NCI-H1694 (cell line): Measurements from ENCODE around the gene CAMK4.
"Not testable (repeated sequence)": the region's sequence is repeated elsewhere in the genome, so short reads cannot be mapped to it uniquely, and the experiment has no call there.

ENCODE experiments used
- DNase-seq: peaks from one replicate; lab custom pipeline; 2025; lab: John Stamatoyannopoulos, UW

The CAMK4 gene

DNA sequence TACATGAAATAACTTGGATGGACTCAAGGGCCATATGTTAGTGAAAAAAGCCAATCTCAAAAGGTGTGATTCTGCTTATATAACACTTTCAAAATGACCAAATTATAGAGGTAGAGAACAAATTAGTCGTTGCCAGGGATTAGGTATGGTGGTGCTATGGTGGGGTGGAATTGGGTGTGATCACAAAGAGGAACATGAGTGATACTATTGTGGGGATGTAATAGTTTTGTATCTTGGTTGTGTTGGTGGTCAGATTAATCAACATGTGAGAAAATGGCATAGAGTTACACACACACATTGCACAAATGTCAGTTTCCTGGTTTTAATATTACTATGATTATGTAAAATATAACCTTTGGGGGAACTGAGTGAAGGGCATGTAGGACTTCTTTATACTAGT lies 31.9 kb downstream of the CAMK4 start:
- no peak for DNase-seq

DNA sequence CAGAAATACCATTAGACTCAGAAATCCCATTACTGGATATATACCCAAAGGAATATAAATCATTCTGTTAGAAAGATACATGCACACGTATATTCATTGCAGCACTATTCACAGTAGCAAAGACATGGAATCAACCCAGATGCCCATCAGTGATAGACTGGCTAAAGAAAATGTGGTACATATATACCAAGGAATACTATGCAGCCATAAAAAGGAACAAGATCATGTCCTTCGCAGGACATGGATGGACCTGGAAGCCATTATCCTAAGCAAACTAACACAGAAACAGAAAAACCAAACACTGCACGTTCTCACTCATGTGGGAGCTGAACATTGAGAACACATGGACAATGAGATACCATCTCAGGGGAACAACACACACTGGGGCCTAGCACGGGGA lies 33.4 kb downstream of the CAMK4 start:
- not testable (repeated sequence) for DNase-seq

DNA sequence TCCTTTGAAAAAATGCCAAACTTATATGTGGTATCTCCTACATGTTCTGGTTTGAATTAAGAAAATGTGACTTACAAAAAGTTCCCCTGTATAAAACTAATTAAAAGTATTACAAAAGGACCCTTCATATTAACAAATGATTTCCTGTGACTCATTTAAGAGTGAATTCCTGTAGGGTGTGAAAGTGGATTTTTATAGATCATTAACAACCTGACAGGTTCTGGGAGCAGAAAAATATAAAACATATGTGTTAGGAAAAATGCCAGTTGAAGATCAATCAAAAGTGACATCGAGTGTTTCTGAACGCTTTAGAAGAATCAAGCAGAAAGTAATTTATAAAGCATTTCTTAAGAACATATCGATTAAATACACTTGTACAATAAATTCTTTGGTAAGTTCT lies 35.5 kb downstream of the CAMK4 start:
- DNase-seq: no peak

DNA sequence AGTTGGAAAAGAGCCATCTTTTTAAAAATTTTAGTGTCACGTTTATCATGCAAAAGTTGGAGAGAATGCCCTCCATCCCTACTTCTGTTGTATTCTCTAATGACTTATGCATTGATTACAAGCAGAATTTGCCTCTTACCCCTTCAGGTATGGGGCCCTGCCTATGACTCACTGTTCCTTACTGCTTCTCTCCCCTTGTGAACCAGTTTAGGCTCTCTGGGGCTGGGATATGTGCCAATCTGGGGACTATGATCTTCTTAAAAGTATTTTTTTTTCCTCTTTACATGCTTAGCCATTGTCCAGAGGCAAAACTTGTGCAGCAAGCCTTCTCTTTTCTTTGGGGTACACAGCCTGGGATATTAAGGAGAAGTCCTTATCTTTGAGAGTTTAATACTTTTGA lies 37.4 kb downstream of the CAMK4 start:
- no peak for DNase-seq

DNA sequence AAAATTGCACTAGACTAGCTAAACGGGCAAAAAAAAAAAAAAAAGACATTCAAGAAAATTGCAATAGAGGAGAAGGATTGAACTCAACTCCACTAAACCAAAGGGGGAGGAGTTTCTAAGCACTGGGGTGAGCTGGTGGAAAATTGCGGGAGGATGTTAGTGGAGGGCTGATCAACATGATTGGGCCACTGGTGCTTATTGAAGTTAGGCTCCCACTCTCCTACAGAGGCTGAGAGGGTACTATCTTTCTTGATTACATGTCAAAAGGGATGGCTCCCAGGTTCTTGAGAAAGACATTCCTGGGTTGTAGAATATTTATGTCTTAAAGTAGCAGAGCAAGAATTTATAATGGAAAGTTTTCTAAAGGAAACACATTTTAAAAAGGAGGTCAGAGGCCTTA lies 38.0 kb downstream of the CAMK4 start:
- no peak for DNase-seq

DNA sequence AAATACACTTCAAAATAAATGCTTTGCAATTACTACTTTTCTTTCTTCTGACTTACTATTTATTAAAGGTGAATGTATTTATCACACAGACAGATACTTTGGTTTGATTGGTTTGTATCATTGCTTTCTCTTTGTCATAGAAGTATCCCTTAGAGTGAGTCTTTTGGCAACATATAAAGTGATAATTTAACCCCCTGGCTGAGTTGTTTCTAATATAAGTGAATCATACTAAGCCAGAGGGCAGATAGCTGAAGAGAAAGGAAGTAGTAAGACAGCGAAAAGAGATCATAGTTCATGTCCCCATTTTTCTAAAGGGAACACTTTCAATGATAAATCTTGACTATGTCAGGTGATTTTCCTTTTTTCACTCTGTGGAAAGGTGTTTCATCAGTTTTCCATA lies 38.6 kb downstream of the CAMK4 start:
- no peak for DNase-seq

DNA sequence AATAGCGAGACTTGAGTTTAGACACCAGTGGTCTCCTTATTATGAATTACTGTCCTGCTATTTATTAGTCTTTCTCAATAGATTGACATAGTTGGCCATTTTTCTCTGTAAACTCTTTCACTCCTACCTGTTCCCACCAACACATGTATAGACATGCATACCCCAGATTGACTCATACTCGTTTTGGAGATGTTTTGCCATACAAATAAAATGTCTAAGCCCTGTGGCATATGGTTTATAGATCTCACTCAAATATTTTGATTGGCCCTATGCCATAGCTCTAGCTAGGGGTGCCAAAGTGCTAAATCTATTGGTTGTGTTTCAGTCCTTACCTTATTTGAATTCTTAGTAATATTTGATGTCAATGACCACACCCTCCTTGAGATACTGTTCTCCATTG lies 42.3 kb downstream of the CAMK4 start:
- DNase-seq: peak; percentile 65

DNA sequence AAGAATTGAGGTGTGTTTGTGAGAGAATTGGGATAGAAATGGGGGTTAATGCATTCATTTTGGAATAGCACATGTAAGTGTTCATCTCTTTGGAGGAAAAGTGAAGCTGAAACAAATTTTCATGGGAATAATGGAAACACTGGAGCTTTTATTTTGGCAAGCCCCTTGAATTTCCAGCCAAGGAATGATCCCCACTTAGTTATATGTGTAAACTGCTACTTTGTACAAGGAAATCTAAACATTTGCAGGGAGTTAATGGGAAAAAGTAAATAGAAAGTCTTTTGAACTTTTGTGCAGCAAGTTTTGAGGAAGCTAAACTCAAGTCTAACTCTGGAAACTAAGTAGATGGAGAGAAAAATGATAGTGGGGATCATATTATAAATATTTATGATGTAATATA lies 44.1 kb downstream of the CAMK4 start:
- no peak for DNase-seq

DNA sequence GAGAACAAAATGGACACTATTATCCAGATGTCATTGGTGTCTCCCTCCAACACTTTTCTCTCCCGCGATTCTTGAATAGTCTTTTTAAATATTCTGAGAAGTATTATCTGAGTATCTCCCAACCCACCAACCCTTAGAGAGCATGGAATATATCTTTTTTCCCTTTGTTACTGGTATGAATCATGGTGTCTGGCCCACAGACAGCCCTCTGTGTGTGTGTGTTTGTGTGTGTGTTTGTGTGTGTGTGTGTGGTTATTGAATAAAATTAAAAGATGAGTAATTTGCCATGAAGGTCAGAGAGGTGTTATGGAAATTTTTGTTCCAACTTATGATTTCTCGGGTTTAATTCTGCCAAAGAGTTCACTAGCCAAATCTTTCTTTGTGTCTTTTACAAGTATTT lies 47.7 kb downstream of the CAMK4 start:
- DNase-seq: no peak

DNA sequence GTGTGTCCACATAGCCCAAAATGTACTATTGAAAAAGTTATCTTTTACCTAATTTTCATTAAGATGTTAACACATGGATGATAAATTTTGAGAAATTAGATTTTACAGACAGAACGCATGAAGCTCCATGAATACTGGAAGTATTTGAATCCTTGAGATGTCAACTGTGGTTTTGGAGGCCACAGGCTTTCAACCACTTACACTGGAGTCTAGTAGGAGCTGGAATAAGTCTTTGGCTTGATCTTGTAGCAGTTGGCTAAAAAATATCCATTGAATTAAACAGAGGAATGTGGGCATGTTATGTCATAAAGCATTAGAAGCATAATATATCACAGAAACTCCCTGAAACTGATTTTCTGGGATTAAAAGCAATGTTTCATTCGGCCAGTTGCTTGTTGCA lies 52.9 kb downstream of the CAMK4 start:
- DNase-seq: no peak

DNA sequence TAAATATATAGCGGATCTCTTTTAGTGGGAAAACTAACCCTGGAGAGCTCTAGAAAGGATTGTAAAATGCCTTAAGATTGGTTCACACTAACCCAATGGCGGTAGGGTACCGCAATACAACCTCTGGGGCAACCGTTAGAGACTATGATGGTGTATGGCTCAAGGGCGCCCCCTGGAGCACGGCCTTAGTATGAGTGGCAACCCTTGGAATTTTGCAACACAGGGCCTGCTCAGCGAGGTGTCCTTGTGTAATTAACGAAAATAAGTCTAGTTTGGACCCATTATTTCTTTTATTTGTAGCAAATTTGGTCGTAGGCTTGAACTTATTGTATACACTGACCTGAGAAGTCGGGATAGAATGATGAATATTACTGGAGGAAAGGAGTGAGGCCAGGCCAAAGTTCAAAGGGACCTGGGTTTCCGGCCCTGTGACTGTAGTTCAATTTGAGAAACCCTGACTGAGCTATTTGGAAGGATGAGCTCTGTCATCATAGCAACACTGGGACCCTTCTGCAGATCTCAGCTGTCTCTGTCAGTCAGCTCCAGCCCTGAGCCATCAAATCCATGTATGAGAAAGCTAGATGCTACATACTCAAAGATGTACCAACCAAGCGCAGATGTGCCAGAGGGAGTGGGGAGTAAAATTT lies 54.8 kb downstream of the CAMK4 start:
- DNase-seq: peak; percentile 1

DNA sequence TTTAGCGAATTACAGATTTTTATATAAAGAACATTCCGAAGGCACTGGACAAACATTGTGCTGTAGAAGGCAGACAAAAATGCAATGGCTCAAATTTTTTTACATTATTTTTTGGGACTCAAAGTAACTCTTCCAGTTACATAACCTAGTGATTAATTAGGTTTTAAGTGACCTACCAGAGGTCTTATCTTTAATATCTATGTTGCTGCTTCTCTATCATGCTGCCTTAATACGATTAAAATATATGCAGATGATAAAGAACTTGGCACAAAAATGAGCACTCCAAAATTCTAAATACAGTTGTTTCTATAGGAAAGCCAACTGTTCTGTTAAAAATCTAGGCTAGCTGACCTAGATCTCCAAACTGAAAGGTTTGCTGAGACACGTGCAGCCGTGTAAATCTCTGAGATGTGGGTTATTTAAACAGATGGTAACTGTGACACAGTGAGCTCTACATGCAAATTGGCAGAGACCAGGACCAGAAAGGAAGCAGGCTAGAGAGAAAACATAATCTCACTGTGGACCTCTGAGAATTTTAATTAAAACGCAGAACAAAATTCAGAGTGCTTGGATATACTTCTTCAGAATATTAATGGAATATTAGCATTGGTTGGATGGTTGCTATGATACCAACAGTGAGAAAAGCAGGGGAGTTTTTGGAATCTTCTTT lies 56.2 kb downstream of the CAMK4 start:
- peak; percentile 69 for DNase-seq

DNA sequence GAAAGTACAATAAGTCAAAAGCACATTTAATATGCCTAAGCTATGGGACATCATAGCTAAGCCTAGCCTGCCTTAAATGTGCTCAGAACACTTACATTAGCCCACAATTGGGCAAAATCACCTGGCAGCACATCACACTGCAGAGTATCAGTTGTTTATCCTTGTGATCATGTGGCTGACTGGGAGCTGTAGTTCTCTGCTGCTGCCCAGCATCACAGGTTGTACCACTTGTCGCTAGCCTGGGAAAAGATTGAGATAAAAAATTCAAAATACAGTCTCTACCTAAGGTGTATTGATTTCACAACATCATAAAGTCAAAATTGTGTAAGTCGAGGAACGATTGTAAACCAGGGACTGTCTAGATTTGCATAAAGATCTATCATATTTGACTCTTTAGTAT lies 58.6 kb downstream of the CAMK4 start:
- DNase-seq: no peak

DNA sequence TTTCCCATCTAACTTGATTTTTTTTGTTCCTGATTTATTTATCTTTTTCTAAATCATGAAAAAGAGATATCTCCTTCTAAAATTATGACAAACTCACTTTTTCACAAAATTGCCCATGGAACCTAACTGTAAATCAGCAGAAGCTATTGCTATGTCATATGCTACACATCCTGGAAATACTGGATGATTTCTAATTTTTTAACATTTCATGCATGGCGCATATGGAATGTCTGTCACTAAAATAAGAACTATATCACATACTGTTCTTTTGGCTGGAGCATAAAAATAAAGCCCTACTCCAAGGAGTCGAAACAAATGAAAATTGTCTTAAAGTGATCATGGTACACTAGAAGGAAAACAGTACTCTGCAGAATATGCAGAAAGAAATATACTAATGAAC lies 60.6 kb downstream of the CAMK4 start:
- no peak for DNase-seq

DNA sequence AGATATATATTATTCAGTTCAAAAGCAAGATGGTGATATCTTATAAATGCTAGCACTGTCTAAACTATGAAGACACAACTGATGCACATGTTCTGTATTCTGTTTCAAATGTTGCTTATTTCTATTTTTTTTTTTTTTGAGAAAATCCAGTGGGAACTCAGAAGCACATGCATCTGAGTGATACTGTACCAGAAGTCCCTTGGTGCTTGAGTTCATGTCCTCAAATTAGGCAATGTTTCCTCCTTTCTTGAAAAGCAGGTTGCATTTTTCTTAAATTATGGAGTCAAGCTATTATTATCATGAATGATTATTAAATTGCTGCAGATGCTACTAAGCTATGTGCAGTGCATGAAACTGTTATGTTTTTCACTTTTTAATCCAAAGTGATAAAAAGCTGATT lies 70.4 kb downstream of the CAMK4 start:
- DNase-seq: no peak

DNA sequence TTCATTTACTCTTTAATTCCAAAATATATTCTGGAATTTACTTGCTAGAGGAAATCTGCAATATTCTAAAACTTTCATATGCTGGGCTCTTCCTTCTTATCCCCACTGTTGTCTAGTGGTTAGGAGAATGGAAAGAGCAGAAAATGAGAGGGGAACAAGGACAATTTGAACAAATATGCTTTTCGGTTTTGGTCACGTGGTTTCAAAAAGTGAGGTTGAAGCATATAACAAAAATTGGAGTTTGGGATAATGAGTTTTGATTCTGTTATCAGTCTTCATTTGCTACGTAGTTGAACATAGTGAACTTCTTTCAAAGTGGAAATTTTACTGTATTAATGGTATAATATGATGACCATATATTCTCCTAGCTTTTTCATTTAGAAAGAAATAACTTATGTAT lies 71.5 kb downstream of the CAMK4 start:
- DNase-seq: no peak

DNA sequence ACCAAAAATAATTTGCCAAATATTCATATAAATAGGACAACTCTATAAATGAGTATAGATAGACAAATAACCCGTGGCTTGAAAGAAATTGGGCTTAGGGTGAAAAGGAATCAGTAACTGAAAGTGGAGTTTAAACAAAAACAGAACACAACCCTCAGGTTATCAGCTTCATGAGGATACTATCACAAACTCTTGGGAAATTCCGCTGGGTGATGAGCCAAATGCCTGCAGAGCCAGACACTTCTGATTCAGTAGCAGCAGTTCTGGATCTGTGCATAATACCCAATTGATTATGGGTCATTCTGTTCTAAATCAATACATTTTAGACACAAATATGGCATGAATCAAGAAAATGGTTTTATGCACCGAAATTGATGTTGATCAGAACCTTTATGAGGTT lies 72.4 kb downstream of the CAMK4 start:
- no peak for DNase-seq

DNA sequence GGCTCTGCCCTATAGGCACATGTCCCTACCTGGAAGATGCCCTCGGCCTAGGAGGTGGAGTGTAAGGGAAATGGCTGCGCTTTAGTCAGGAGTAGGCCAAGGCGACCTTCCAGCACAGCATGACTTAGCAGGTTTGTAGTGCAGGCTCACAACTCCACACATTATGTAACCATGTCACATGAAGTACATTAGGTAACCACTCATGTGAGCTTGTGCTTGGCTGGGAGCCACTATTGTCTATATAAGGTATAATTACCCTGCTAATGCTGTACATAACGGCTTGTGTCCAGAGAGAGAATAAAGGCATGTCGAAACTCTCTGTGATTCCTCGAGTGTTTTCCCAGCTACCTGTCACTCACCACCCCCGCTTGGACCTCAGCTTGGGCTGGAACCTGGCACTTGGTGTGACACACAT lies 74.9 kb downstream of the CAMK4 start:
- no peak for DNase-seq

DNA sequence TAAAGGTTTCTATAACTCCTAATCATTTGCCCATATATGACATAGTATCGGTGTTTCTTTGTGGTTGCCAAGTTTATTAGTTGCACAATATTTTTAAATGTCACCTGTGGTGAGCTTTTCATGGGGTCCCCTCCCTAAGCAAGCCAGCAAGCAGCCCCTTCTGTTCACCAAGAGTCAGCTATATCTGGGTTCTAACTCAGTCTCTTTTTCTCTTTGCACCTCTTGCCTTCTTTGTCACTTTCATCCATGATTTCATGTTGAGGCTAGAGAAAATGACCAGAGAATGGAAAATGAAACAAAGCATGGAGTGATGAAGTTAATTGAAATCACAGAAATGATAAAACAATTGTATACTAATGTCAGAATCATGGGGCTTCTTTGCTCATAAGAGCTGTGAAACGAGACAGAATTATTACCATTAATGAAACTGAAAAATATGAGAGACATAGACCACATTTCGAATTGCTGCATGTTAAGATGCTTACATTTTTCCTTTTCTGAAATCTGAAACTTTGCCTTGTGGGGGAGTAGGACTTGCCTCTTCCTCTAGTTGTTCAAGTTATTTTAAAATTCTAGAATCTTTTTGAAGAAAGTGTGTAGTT lies 75.7 kb downstream of the CAMK4 start:
- DNase-seq: no peak

DNA sequence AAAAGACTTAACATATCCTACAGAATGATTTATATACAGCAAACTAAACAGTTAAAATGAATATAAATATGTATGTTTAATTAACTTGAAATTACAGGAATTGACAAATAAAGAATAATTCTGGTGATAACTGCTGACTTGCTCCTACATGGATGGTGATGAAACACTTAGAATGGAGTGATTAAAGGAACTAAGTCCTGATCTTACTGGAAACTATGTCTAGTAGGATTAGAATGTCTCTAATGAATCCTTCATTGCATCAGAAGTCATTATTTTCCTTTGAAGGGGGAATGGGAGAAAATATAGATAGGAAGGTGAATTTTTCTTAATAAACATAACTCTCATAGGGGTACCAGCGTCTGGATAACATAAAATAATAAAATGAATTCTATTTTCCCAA lies 77.1 kb downstream of the CAMK4 start:
- DNase-seq: no peak

DNA sequence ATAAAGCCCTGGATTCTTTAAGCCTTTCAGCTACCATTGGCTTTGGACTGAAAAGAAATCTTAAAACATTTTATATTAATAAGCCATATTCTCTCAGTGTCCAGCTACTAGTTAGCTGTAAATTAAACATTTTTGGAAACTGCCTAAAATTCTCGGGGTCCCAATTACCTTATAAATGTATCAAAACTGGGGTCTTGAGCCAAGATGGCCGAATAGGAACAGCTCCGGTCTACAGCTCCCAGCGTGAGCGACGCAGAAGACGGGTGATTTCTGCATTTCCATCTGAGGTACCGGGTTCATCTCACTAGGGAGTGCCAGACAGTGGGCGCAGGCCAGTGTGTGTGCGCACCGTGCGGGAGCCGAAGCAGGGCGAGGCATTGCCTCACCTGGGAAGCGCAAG lies 77.9 kb downstream of the CAMK4 start:
- not testable (repeated sequence) for DNase-seq

DNA sequence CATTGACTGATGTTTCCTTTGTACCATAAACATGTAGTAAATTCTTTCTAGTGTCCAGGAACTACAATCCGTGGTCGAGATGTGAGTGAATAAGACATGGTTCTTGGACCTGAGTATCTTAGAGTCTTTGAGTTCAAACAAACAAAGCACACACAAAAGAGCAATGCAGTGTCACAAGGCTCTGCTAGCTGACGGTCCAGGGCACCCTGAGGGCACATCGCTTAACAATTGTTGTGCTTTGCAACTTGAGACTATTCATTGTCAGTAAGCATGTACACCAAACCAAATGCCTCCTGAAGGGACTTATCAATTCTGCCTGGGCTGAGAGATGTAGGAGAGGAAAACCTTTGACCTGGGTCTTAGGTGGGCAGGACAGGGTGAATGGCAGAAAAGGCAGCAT lies 84.8 kb downstream of the CAMK4 start:
- DNase-seq: no peak

DNA sequence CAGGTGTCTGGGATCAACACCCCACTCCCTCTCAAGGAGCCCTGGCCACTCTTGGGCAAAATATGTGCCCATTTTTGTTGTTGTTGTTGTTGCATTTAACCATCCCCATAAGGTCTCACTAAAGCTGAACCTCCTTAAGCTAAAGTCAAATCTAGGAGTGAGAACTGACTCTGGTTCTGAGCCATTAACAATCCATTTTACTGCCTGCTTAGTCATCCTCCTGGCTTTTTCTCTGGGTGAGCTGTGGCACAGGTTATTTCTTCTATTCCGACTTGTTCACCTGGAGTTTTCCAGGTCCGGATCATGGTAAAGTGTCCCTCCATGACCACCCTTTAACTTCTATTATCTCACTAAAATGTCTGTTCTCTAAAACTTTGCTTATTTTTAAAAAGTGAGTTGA lies 85.2 kb downstream of the CAMK4 start:
- no peak for DNase-seq
